A673 (cell line): ENCODE measurements around the gene COX6B2.

ENCODE experiments used
- CTCF ChIP-seq: fragments of 300-800, 200-600 bp; sonication (generic); conservative IDR thresholded peaks from 2 replicates; pipeline ENCODE4 v1.5.1; 2017; ENCODE audit warnings: low read depth, mild to moderate bottlenecking, antibody characterized with exemption, low read length, moderate library complexity, mixed read lengths
- EZH2 ChIP-seq: fragments of 200-600 bp; sonication (generic); IDR thresholded peaks from 2 replicates; pipeline ENCODE4 v1.6.1; 2017; ENCODE audit warnings: borderline replicate concordance, low read depth, mild to moderate bottlenecking, mixed read lengths, antibody characterized with exemption, low read length; ENCODE audit not compliant: poor library complexity, severe bottlenecking

DNA sequence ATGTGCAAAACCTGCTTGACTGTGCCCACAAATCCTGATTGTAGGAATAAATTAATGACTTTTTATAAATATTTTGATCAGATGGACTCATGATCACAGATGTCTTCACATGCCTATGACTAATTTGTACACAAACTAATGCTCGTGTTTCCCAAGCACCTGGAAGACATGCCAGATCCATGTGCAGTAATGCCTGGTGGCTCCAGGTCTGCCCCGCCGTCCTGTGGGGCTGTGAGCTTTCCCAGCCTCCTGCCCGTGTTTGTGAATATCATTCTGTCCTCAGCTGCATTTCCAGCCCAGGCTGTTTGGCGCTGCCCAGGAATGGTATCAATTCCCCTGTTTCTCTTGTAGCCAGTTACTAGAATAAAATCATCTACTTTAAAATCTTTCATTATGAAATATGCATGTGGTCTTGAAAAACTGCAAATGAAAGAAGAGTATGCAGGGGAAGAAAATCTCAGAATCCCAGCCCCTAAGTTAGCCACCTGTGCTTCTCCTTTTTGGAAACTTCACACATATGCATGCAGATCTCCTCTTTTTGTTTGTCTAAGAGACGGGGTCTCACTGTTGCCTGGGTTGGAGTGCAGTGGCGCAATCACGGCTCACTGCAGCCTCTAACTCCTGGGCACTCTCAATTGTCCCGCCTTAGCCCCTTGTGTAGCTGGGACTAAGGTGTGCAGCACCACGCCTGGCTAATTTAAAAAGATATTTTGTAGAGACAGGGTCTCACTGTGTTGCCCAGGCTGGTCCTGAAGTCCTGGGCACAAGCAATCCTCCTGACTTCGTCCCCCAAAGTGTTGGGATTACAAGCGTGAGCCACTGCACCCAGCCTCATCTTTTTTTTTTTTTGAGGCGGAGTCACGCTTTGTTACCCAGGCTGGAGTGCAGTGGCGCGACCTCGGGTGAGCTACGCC is 37.4 kb upstream of the COX6B2 start:
- no peak for TF ChIP-seq CTCF
- no peak for TF ChIP-seq EZH2
